Parathyroid adenoma (tissue), 2 donors: Measurements from ENCODE around the gene BTN1A1.

ENCODE experiments used
- H2AFZ ChIP-seq: fragments of 300-600 bp; sonication (generic); one replicate; pipeline ENCODE4 v1.7.0; 2017; ENCODE audit warnings: antibody characterized with exemption, mild to moderate bottlenecking
- H3K27ac ChIP-seq: fragments of 300-600 bp; sonication (generic); one replicate; pipeline ENCODE4 v1.7.0; 2017
- H3K27me3 ChIP-seq: fragments of 300-600 bp; sonication (generic); one replicate; pipeline ENCODE4 v1.7.0; 2017; ENCODE audit warnings: low read length; ENCODE audit not compliant: control insufficient read depth, insufficient read depth
- H3K36me3 ChIP-seq: fragments of 300-600 bp; sonication (generic); one replicate; pipeline ENCODE4 v1.7.0; 2017; ENCODE audit warnings: low read length; ENCODE audit not compliant: control insufficient read depth, insufficient read depth
- H3K4me1 ChIP-seq: fragments of 300-600 bp; sonication (generic); one replicate; pipeline ENCODE4 v1.7.0; 2017; ENCODE audit warnings: control low read depth
- H3K4me2 ChIP-seq: fragments of 300-600 bp; sonication (generic); one replicate; pipeline ENCODE4 v1.7.0; 2017; ENCODE audit warnings: low read length
- H3K4me3 ChIP-seq: fragments of 300-600 bp; sonication (generic); one replicate; pipeline ENCODE4 v1.7.0; 2017; ENCODE audit warnings: low read depth, low read length
- H3K79me2 ChIP-seq: fragments of 300-600 bp; sonication (generic); one replicate; pipeline ENCODE4 v1.7.0; 2017; ENCODE audit warnings: control low read depth
- H3K9ac ChIP-seq: fragments of 300-600 bp; sonication (generic); one replicate; pipeline ENCODE4 v1.7.0; 2017; ENCODE audit warnings: mild to moderate bottlenecking
- H3K9me3 ChIP-seq: fragments of 300-600 bp; sonication (generic); one replicate; pipeline ENCODE4 v1.7.0; 2017; ENCODE audit warnings: low read length; ENCODE audit not compliant: control insufficient read depth
- CTCF ChIP-seq: fragments of 300-600 bp; sonication (generic); IDR thresholded peaks from one replicate; pipeline ENCODE4 v1.7.0; 2017; ENCODE audit warnings: antibody characterized with exemption, mild to moderate bottlenecking
- donor health status: primary hyperparathyroidism.

BTN1A1 gene

GRCh38 chr6:26472549-26473290, 27.4 kb upstream of the BTN1A1 start:
- no peaks in the 10 kb centered on the region for H3K79me2 ChIP-seq
- no peak overlapping the region for H3K27ac ChIP-seq
- no peaks in the 10 kb centered on the region for H3K27me3 ChIP-seq
- no peak for TF ChIP-seq CTCF
- no peak overlapping the region for H3K4me3 ChIP-seq
- peaks cover 4% of the 10 kb centered on the region for H3K4me1 ChIP-seq
- H3K9ac ChIP-seq = no peak overlapping the region
- no peak overlapping the region for H3K4me2 ChIP-seq
- H3K36me3 ChIP-seq = no peaks in the 10 kb centered on the region
- H2AFZ ChIP-seq = no peak overlapping the region
- H3K9me3 ChIP-seq = no peaks in the 10 kb centered on the region

GRCh38 chr6:26473429-26473757, 26.7 kb upstream of the BTN1A1 start:
- H2AFZ ChIP-seq = peak overlapping the region; percentile 90
- no peaks in the 10 kb centered on the region for H3K27me3 ChIP-seq
- no peaks in the 10 kb centered on the region for H3K9me3 ChIP-seq
- H3K36me3 ChIP-seq = no peaks in the 10 kb centered on the region
- H3K4me1 ChIP-seq = peaks cover 4% of the 10 kb centered on the region
- H3K9ac ChIP-seq = no peak overlapping the region
- peak overlapping the region; percentile 71 for H3K4me3 ChIP-seq
- TF ChIP-seq CTCF = no peak
- peak overlapping the region; percentile 84 for H3K27ac ChIP-seq
- peak overlapping the region; percentile 46 for H3K4me2 ChIP-seq
- H3K79me2 ChIP-seq = no peaks in the 10 kb centered on the region

GRCh38 chr6:26473758-26474438, 26.2 kb upstream of the BTN1A1 start:
- H3K4me3 ChIP-seq = peak overlapping the region; percentile 71
- no peaks in the 10 kb centered on the region for H3K9me3 ChIP-seq

GRCh38 chr6:26474439-26474881, 25.6 kb upstream of the BTN1A1 start:
- H3K36me3 ChIP-seq = no peaks in the 10 kb centered on the region
- H3K9me3 ChIP-seq = no peaks in the 10 kb centered on the region
- H3K79me2 ChIP-seq = no peaks in the 10 kb centered on the region
- H3K4me1 ChIP-seq = peaks cover 4% of the 10 kb centered on the region
- no peak overlapping the region for H3K9ac ChIP-seq
- no peaks in the 10 kb centered on the region for H3K27me3 ChIP-seq
- no peak for TF ChIP-seq CTCF
- peak overlapping the region; percentile 71 for H3K4me3 ChIP-seq
- peak overlapping the region; percentile 90 for H2AFZ ChIP-seq
- H3K4me2 ChIP-seq = peak overlapping the region; percentile 46
- peak overlapping the region; percentile 84 for H3K27ac ChIP-seq

More at GRCh38 chr6:26473758-26474438, 26.2 kb upstream of the BTN1A1 start:
- Histone ChIP-seq H3K9ac (no peak overlapping the region), H3K36me3 (no peaks in the 10 kb centered on the region), H3K4me1 (peaks cover 4% of the 10 kb centered on the region), H2AFZ (peak overlapping the region; percentile 90), H3K27me3 (no peaks in the 10 kb centered on the region), H3K4me2 (peak overlapping the region; percentile 46), H3K27ac (peak overlapping the region; percentile 84), H3K79me2 (no peaks in the 10 kb centered on the region)
- TF ChIP-seq CTCF = no peak
